Hepatocyte (in vitro differentiated cells): ENCODE measurements around the gene PHLPP1.

ENCODE experiments used
- CTCF ChIP-seq: fragments of 200-600 bp; sonication (generic); IDR thresholded peaks from 2 replicates; pipeline ENCODE4 v1.5.1; 2016; ENCODE audit warnings: antibody characterized with exemption, mild to moderate bottlenecking; ENCODE audit not compliant: poor library complexity
- EZH2 ChIP-seq: fragments of 200-600 bp; sonication (generic); IDR thresholded peaks from 2 replicates; pipeline ENCODE4 v1.6.1; 2016; ENCODE audit warnings: antibody characterized with exemption, mild to moderate bottlenecking, borderline replicate concordance

GRCh38 chr18:62720766-62721613 is 5.6 kb downstream of the PHLPP1 start:
- TF ChIP-seq CTCF (no peak), EZH2 (no peak)
